Erythroblast (primary cell): ENCODE results near the gene IGFL4.

Experiments used
- DNase-seq, 2 experiments: peaks; one replicate each; lab custom pipeline; 2025; lab: John Stamatoyannopoulos, UW
- GATA1 ChIP-seq: IDR thresholded peaks from 2 replicates; pipeline ENCODE4 v1.6.1; 2011; ENCODE audit warnings: low read depth, mild to moderate bottlenecking, control low read depth, low read length, moderate library complexity
- POLR2A ChIP-seq: IDR thresholded peaks from 2 replicates; pipeline ENCODE4 v1.6.1; 2011; ENCODE audit warnings: mild to moderate bottlenecking, low read length

The IGFL4 gene

DNA sequence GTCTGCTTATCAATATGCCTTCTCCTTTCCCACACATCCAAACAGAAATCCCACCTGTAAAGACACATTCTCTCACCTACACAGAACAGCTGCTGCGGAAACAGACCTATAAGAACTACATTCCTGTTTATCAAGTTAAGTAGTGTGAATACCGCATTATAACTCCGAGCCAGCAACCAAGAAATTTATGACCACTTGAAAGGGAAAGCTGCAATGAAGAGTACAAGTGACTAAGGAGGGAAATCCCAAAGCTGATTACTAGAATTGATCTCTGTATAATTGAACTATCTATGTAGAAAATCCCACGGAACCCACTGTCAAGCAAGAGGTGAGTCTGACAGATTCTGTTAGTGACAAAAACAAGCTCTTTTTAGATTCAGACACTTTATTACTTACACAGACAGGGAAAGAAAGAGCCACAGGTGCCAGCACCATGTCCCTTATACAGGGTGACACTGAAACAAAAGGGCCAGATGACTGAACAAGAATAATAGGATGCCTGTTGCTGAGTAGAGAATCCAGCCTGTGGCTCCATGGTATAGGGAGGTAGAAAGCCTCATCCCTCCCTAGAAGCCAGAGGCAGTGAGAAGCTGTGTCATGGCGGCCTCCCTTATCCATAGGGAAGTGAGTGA lies 1.6 kb upstream of the IGFL4 start:
- TF ChIP-seq POLR2A (no peak), GATA1 (no peak)
- DNase-seq = no peak

DNA sequence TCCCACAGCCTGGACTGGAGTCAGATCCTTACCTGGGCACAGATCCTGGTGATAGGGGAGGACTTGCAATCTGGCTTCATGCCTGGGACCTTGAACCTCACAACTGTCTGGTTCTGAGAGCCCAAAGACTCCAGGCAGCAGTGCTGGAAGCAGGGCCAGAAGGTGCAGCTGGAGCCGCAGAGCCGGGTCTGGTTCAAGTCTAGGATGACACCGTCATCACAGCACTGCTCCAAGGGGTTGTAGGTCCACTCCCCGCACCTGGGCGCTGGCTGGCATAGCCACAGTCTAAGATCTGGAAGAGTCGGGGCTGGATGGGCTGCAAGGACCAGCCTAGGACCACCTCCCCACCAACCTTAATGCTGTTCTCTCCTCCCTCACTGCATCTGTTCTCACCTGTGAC lies 677 bp downstream of the IGFL4 start:
- TF ChIP-seq GATA1 (no peak), POLR2A (no peak)
- no peak for DNase-seq

- no peak for TF ChIP-seq GATA1
- no peak for TF ChIP-seq POLR2A
- DNase-seq = no peak
These were observed 4.1 kb downstream of the IGFL4 start for GRCh38 chr19:46036744-46037128.

- DNase-seq = no peak
- no peak for TF ChIP-seq POLR2A
- TF ChIP-seq GATA1 = no peak
These were observed 4.6 kb downstream of the IGFL4 start for GRCh38 chr19:46035986-46036743.

GRCh38 chr19:46035546-46035945 lies 5.3 kb downstream of the IGFL4 start:
- no peak for TF ChIP-seq POLR2A
- DNase-seq = no peak

GRCh38 chr19:46033401-46033800 lies 7.4 kb downstream of the IGFL4 start:
- TF ChIP-seq GATA1 = no peak
- no peak for TF ChIP-seq POLR2A
- DNase-seq = no peak

DNA sequence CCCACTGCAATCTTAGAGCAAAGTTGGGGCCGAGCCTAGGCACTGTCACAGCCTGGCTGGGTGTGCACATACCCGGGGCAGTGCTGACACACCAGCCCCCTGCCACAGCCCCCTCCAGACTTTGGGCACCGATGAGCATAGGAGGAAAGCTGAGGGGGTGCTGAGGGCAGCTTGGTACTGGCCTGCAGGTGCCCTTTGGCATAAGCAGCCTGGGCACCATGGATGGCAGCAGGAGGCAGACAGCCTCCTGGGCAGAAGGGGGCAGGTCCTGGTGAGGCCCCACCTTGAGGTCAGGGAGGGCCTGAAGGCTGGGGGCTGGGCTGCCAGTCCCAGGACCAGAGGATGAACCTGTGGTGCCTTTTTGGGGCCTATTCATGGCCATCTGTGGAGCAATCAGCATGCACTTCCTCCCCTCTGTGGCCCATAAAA lies 8.2 kb downstream of the IGFL4 start:
- TF ChIP-seq POLR2A = no peak
- TF ChIP-seq GATA1 = no peak
- no peak for DNase-seq

GRCh38 chr19:46031781-46032596 lies 8.8 kb downstream of the IGFL4 start:
- TF ChIP-seq GATA1 (no peak), POLR2A (no peak)
- no peak for DNase-seq

DNA sequence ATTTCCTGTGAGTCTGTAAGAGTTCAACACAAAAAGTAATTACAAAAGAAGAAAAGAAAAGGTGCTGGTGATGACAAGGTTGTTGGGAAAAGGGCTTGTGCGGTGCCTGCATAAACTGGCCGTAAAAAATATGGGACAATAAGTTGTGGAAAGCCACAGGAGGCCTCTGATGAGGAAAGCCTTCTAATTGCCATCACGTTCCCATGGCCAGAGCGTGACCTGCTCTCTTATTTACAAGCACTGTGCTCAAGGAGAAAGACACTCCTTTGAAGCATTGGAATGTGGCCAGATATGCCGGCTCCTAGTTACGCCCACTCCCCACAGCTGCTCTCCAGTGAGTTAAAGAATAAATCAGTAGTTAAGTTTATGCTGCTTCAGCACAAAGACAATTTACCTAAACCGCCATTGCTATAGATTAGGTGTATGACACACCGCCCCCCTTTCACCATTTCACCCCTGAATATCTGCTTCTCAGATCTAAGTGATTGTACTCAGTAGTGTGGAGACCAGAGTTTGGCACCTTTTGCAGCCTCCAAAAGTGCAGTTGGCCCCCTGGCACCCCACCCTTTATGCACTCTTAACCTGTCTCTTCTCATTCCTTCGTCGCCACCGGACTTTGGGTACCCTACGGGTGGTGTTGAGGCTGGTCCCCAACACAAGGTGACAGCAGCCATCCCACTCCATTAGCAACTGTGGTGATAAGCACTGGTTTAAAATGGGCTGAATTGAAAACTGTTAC lies 9.8 kb downstream of the IGFL4 start:
- TF ChIP-seq POLR2A = no peak
- no peak for TF ChIP-seq GATA1
- no peak for DNase-seq

DNA sequence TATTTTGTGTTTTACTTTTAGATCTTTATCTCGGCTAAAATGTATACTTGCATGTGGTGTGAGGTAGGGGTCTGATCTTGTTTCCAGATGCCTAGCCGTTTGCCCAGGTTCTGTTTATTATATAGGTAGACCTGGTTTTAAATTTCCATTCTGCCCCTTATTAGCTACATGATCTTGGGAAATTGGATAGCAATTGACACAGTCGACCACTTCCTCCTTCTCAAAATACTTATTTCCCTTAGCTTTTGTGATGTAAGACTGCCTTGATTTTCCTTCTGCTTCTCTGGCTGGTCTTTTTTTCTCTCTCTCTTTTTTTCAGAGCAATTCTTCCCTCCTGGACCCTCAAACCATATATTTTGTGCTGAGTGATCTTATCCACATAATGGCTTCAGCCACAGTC lies 15.0 kb downstream of the IGFL4 start:
- DNase-seq = no peak
- TF ChIP-seq POLR2A = no peak
- no peak for TF ChIP-seq GATA1

DNA sequence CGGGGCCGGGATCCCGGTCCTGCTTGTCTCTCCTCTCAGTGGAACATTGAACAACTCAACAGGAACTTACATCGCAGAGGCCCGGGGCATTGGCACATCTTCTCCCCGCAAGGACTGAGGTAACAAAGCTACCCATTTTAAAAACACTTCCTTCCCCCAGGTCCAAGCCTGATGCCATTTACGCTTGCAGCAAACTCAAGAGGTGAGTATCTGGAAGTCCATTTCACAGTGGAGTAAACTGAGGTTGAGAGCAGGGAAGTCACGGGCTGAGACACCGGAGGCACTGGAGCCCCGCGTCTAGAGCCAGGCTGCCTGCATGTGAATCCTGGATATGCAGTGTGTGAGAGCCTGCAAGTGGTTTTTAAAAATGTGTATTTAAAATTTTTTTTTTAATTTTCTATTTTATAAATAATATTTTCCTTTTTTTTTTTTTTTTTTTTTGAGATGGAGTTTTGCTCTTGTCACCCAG lies 17.5 kb downstream of the IGFL4 start:
- TF ChIP-seq POLR2A (no peak), GATA1 (no peak)
- no peak for DNase-seq

DNA sequence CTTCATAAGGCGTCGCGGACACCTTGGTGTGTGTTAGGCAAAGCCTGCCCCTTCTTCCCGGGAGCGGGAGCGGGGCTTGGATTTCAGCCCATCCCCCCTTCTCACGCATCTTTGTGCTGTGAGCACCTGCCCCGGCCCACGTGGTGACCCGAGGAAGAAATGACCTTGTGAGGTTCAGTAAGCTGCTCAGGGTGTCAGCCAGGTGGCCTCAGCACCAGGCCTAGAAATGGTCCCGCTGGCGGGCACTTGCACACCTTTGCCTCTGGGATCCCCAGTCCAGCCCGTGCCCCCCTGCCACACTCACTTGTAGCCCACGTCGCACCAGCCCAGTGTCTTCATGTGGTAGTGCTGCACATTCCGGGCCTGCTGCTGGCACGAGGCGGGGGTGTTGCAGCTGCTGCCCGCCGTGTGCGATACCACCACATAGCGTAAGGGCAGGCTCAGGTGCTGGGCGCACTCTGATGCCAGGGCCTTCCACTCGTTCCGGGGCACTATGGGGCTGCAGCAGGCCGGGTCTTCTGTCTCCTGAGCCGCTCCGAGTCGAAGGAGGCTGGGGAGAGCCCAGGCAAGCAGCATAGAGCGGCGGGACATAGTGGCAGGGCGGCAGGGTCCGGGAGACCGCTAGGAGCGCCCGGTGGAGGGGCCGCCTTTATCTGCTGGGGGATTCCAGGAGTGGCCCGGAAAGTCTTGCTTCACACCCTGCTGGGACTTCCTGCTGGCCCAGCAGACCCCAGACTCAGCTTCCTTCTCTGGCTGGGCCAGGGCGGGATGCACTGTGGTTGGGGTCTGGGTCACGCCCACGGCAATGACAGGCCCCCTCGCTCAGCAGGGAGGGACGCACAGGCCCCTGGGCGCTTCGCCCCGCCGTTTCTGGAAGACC lies 18.1 kb downstream of the IGFL4 start, which contains the start of gene PGLYRP1:
Gene PGLYRP1, minus strand, starts transcription at position 623 of the 880 bp plus-strand sequence. Its CDS starts 32 bp downstream, at position 591.
- TF ChIP-seq POLR2A (no peak), GATA1 (no peak)
- DNase-seq = no peak

DNA sequence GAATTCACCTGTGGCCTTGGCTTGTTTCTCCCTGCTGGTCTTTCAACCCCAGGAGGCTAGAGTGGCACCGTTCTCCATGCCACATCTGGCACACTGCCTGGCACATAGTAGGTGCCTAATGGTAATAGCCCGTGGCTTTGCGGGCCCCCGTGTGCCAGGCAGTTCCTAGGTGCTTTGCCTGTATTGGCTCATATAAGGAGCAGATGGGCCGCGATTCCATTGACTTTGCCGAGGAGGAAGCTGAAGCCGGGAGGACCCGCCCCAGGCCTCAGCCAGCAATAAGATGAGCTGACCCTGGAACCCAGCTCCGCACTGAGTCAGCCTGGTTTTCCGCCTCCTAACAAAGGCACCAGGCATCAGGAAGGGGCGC lies 18.8 kb downstream of the IGFL4 start:
- no peak for TF ChIP-seq GATA1
- TF ChIP-seq POLR2A = no peak
- no peak for DNase-seq

DNA sequence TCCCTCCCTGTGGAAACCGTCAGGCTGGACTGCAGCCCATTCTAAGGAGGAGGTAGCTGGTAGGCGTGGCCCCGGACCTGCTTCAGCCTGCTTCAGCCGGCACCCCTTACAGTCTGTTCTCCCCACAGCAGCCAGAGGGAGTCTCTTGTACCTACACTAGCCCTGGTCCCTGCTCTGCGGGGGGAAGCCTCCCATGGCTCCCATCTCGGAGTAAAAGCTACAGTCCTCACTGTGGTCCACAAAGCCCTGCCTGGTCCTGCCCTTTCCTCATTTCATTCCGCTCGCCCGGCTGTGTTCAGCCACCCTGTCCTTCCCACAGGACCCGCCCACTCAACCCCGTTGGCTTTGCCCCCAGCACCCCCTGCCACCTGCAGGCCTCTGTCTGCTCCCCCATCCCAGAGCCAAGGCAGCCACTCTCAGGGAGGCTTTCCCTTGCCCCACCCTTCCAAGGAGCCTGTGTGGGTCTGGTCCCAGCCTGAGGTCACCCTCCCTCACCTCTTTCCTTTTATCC lies 19.2 kb downstream of the IGFL4 start:
- no peak for TF ChIP-seq GATA1
- no peak for TF ChIP-seq POLR2A
- DNase-seq = no peak
